Liver (tissue), 9 donors: ENCODE data around the gene CTDSP2. TPM values are rescaled to one million over a fixed set of nuclear protein-coding genes. Genes with fewer than 3 reads are reported as not detected.

Experiments used
- DNase-seq: peaks from one replicate; pipeline ENCODE4 v3.0.0-alpha.2; 2017; ENCODE audit warnings: low spot score
- H3K27ac ChIP-seq, 2 donors: one replicate each; pipeline ENCODE4 v1.7.0; 2013; ENCODE audit warnings: inconsistent platforms in 2 of 2, low read length in 2 of 2, control low read depth in 1 of 2, low read depth in 1 of 2, mild to moderate bottlenecking in 1 of 2
- H3K27me3 ChIP-seq, 4 donors: one replicate each; pipeline versions ENCODE4 v1.6.1 to v1.7.0; 2013; ENCODE audit warnings: low read length in 3 of 4, inconsistent platforms in 1 of 4, mild to moderate bottlenecking in 1 of 4, moderate library complexity in 1 of 4; ENCODE audit not compliant: control insufficient read depth in 4 of 4, insufficient read depth in 4 of 4
- H3K36me3 ChIP-seq, 4 donors: one replicate each; pipeline versions ENCODE4 v1.6.1 to v1.7.0; 2013; ENCODE audit warnings: low read length in 3 of 4, mild to moderate bottlenecking in 3 of 4, low read depth in 1 of 4, moderate library complexity in 1 of 4; ENCODE audit not compliant: control insufficient read depth in 4 of 4, insufficient read depth in 3 of 4
- H3K4me1 ChIP-seq, 4 donors: one replicate each; pipeline versions ENCODE4 v1.6.1 to v1.7.0; 2013; ENCODE audit warnings: low read length in 3 of 4, mild to moderate bottlenecking in 3 of 4, moderate library complexity in 1 of 4; ENCODE audit not compliant: control insufficient read depth in 4 of 4, insufficient read depth in 4 of 4
- H3K4me3 ChIP-seq, 3 donors: one replicate each; pipeline versions ENCODE4 v1.6.1 to v1.7.0; 2013; ENCODE audit warnings: low read length in 3 of 3, control low read depth in 1 of 3, low read depth in 1 of 3, mild to moderate bottlenecking in 1 of 3
- H3K9ac ChIP-seq, 2 donors: one replicate each; pipeline ENCODE4 v1.7.0; 2013; ENCODE audit warnings: low read length in 2 of 2, mild to moderate bottlenecking in 2 of 2, moderate library complexity in 2 of 2, control low read depth in 1 of 2, low read depth in 1 of 2
- H3K9me3 ChIP-seq, 4 donors: one replicate each; pipeline versions ENCODE4 v1.6.1 to v1.7.0; 2013; ENCODE audit warnings: low read length in 3 of 4; ENCODE audit not compliant: control insufficient read depth in 4 of 4
- CTCF ChIP-seq: fragments of 150-350 bp; IDR thresholded peaks from 2 replicates; pipeline ENCODE4 v1.5.1; 2017; ENCODE audit warnings: improper control_type of control experiment, low read depth, low read length; ENCODE audit not compliant: missing input control
- EGR1 ChIP-seq, 2 donors: IDR thresholded peaks; 2 replicates each; pipeline ENCODE4 v1.6.1; 2016 to 2018; ENCODE audit warnings: antibody characterized with exemption in 2 of 2, low read depth in 2 of 2
- FOXA1 ChIP-seq: IDR thresholded peaks from 2 replicates; pipeline ENCODE4 v1.6.1; 2016; ENCODE audit warnings: antibody characterized with exemption
- FOXA2 ChIP-seq: IDR thresholded peaks from 2 replicates; pipeline ENCODE4 v1.6.1; 2016; ENCODE audit warnings: antibody characterized with exemption
- GABPA ChIP-seq, 2 donors: IDR thresholded peaks in 1 of 2; conservative IDR thresholded peaks in 1 of 2; 2 replicates each; pipeline ENCODE4 v1.6.1; 2016; ENCODE audit warnings: antibody characterized with exemption in 2 of 2, mild to moderate bottlenecking in 1 of 2, moderate library complexity in 1 of 2
- HNF4A ChIP-seq, 2 donors: conservative IDR thresholded peaks; 2 replicates each; pipeline ENCODE4 v1.6.1; 2016; ENCODE audit warnings: antibody characterized with exemption in 2 of 2, mild to moderate bottlenecking in 2 of 2
- HNF4G ChIP-seq: IDR thresholded peaks from 2 replicates; pipeline ENCODE4 v1.6.1; 2016; ENCODE audit warnings: antibody characterized with exemption
- JUND ChIP-seq, 2 donors: IDR thresholded peaks; 2 replicates each; pipeline ENCODE4 v1.6.1; 2016; ENCODE audit warnings: antibody characterized with exemption in 2 of 2
- NR2F2 ChIP-seq: IDR thresholded peaks from 2 replicates; pipeline ENCODE4 v1.6.1; 2016; ENCODE audit warnings: antibody characterized with exemption
- RAD21 ChIP-seq, 2 donors: IDR thresholded peaks; 2 replicates each; pipeline ENCODE4 v1.6.1; 2016; ENCODE audit warnings: antibody characterized with exemption in 2 of 2, mild to moderate bottlenecking in 2 of 2
- REST ChIP-seq: IDR thresholded peaks from 2 replicates; pipeline ENCODE4 v1.6.1; 2016; ENCODE audit warnings: antibody characterized with exemption, mild to moderate bottlenecking
- RXRA ChIP-seq, 2 donors: IDR thresholded peaks; 2 replicates each; pipeline ENCODE4 v1.6.1; 2017 to 2018; ENCODE audit warnings: antibody characterized with exemption in 2 of 2, mild to moderate bottlenecking in 1 of 2
- SP1 ChIP-seq: IDR thresholded peaks from 2 replicates; pipeline ENCODE4 v1.6.1; 2018; ENCODE audit warnings: antibody characterized with exemption, mild to moderate bottlenecking
- TAF1 ChIP-seq: conservative IDR thresholded peaks from 2 replicates; pipeline ENCODE4 v1.6.1; 2016; ENCODE audit warnings: antibody characterized with exemption, mild to moderate bottlenecking
- YY1 ChIP-seq: IDR thresholded peaks from 2 replicates; pipeline ENCODE4 v1.6.1; 2016; ENCODE audit warnings: antibody characterized with exemption, mild to moderate bottlenecking
- WGBS: extraction: QIAGEN DNeasy Blood & Tissue Kit; methylation state at CpG from one replicate; pipeline ENCODE4 v1.1.7; 2013; 5-methylcytosine and 5-hydroxymethylcytosine counted together
- polyA plus RNA-seq, 2 donors: library from polyadenylated mRNA; stranded (reverse) in 1 of 2; unstranded in 1 of 2; fragments of 200-250 nt in 1 of 2; fragments of >200 nt in 1 of 2; fragmentation: Nextera tagmentation in 1 of 2; extraction: Ambion mirVana in 1 of 2; gene quantifications; one replicate each; pipeline versions ENCODE4 v1.2.1 to v1.2.3, GENCODE V29; 2013 to 2015
- total RNA-seq, 2 donors: library from RNA; depleted of rRNA; stranded (reverse); fragments of >200 nt; gene quantifications; one replicate each; pipeline ENCODE4 v1.2.3, GENCODE V29; 2014
- TF ChIP-seq, protein P1 (sequence below): IDR thresholded peaks from 2 replicates; pipeline ENCODE4 v1.6.1; 2016; ENCODE audit warnings: antibody characterized with exemption
- donor health status: healthy.
- donor health status: healthy.
- donor health status: healthy.
- donor health status: healthy.
- donor health status: healthy.

Gene CTDSP2
- total and polyA plus RNA-seq, 4 donors = 20.1 to 60.9 (median 43.7) TPM

- H3K9ac ChIP-seq = no peak overlapping the region
- no peak for DNase-seq
- WGBS = 91% methylated on average over 3 of the region's 3 CpGs
Measured at GRCh38 chr12:57848208-57848607, 1.7 kb upstream of the CTDSP2 start.

DNA sequence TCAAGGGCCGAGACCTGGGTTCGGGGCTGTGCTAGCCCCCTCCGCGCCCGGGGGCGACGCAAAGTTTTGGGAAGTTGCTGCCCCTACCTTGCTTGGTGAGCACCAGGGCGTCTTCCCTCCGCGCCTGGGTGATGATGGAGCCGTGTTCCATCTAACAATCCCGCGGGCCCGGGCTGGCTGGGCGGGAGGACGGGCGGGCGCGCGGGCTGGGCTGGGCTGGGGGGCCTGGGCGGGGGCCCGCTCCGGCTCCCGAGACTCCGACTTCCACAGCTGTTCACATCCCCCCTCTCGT is 298 bp downstream of the CTDSP2 start:
- Histone ChIP-seq H3K4me1 (peaks cover 13 to 42% (median 35%) of the 10 kb centered on the region in 4 donors), H3K4me3 (peak overlapping the region; percentile 75 to 97 (median 93)), H3K27me3 (no peaks in the 10 kb centered on the region), H3K9ac (peak overlapping the region; percentile 73 to 92), H3K9me3 (no peaks in the 10 kb centered on the region), H3K27ac (peak overlapping the region; percentile 98 to 99), H3K36me3 (no peaks in the 10 kb centered on the region)
- WGBS = under 1% methylated on average over 26 of the region's 26 CpGs
- TF ChIP-seq RXRA (IDR thresholded peaks at IDR 0.05) (no peak), HNF4G (no peak), HNF4A (conservative IDR thresholded peaks at IDR 0.05) (no peak), EGR1 (IDR thresholded peaks at IDR 0.05; ENCODE audit: low read depth in 2 of 2) (no peak), FOXA2 (no peak), FOXA1 (no peak), NR2F2 (no peak), TAF1 (no peak), YY1 (no peak), JUND (IDR thresholded peaks at IDR 0.05) (no peak), GABPA (IDR thresholded peaks at IDR 0.05 in 1 of 2, conservative IDR thresholded peaks at IDR 0.05 in 1 of 2) (no peak), CTCF (no peak)
- no peak for DNase-seq

More at GRCh38 chr12:57848208-57848607, 1.7 kb upstream of the CTDSP2 start:
- H3K27me3 ChIP-seq = no peaks in the 10 kb centered on the region
- TF ChIP-seq FOXA1 (no peak), YY1 (no peak), SP1 (no peak), REST (no peak), RAD21 (IDR thresholded peaks at IDR 0.05) (no peak), FOXA2 (no peak)
- TF ChIP-seq, protein P1, sequence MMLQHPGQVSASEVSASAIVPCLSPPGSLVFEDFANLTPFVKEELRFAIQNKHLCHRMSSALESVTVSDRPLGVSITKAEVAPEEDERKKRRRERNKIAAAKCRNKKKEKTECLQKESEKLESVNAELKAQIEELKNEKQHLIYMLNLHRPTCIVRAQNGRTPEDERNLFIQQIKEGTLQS = no peak
- H3K36me3 ChIP-seq = no peaks in the 10 kb centered on the region
- no peak overlapping the region for H3K4me3 ChIP-seq
- H3K27ac ChIP-seq = no peak overlapping the region
- peaks cover 14 to 29% (median 19%) of the 10 kb centered on the region in 4 donors for H3K4me1 ChIP-seq
- no peaks in the 10 kb centered on the region for H3K9me3 ChIP-seq
